Measurements from ENCODE around the gene NME8. TPM values are rescaled to one million over a fixed set of nuclear protein-coding genes. Genes with fewer than 3 reads are reported as not detected.

The NME8 gene
- total RNA-seq, 1 donor from 2014 or later: 9.0 TPM

DNA sequence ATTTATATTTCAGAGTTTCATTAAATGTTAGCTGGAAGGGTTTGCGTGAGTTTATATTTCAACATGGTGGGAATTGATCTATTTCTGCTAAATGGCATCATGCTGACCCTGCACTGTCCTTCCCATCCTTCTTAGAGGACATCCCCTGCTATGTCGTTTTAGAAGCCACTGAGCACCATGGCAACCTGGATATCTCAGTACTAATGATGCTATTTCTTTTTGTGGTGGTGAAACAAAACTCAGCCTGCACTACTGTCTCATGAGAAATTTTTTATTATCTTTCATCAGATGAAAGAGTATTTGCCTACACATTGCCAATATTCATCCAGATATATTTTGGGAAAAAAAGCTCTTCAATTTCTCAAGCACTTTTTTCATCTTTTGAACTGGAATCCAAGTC lies 84.1 kb downstream of the NME8 start:
- Histone ChIP-seq H3F3A (ENCODE audit: low read depth) (no peaks in the 10 kb centered on the region), H3K36me3 (no peaks in the 10 kb centered on the region), H2AFZ (replicated peaks) (no peak overlapping the region), H3K27me3 (no peaks in the 10 kb centered on the region), H4K20me1 (ENCODE audit: low read depth) (no peaks in the 10 kb centered on the region), H3K4me3 (no peak overlapping the region), H3K4me1 (no peaks in the 10 kb centered on the region), H3K9me3 (ENCODE audit: low read depth) (no peaks in the 10 kb centered on the region), H3K9ac (no peak overlapping the region), H3K79me2 (ENCODE audit: low read depth) (no peaks in the 10 kb centered on the region), H3K27ac (no peak overlapping the region), H3K4me2 (no peak overlapping the region)
- no peak for TF ChIP-seq EZH2 (IDR thresholded peaks at IDR 0.05)
- TF ChIP-seq, protein P1, sequence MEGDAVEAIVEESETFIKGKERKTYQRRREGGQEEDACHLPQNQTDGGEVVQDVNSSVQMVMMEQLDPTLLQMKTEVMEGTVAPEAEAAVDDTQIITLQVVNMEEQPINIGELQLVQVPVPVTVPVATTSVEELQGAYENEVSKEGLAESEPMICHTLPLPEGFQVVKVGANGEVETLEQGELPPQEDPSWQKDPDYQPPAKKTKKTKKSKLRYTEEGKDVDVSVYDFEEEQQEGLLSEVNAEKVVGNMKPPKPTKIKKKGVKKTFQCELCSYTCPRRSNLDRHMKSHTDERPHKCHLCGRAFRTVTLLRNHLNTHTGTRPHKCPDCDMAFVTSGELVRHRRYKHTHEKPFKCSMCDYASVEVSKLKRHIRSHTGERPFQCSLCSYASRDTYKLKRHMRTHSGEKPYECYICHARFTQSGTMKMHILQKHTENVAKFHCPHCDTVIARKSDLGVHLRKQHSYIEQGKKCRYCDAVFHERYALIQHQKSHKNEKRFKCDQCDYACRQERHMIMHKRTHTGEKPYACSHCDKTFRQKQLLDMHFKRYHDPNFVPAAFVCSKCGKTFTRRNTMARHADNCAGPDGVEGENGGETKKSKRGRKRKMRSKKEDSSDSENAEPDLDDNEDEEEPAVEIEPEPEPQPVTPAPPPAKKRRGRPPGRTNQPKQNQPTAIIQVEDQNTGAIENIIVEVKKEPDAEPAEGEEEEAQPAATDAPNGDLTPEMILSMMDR (IDR thresholded peaks at IDR 0.05): no peak
- no peak for TF ChIP-seq EZH2phosphoT487 (IDR thresholded peaks at IDR 0.05)
- Mint-ChIP-seq H3K9me3 (peaks cover 9% of the 10 kb centered on the region), H3K36me3 (no peaks in the 10 kb centered on the region), H3K4me3 (no peak overlapping the region), H3K27ac (no peak overlapping the region), H3K4me1 (peaks cover 4% of the 10 kb centered on the region), H3K27me3 (ENCODE audit: insufficient read depth, low read depth) (peaks cover 4% of the 10 kb centered on the region)
- DNase-seq (ENCODE audit: low spot score): no peak

DNA sequence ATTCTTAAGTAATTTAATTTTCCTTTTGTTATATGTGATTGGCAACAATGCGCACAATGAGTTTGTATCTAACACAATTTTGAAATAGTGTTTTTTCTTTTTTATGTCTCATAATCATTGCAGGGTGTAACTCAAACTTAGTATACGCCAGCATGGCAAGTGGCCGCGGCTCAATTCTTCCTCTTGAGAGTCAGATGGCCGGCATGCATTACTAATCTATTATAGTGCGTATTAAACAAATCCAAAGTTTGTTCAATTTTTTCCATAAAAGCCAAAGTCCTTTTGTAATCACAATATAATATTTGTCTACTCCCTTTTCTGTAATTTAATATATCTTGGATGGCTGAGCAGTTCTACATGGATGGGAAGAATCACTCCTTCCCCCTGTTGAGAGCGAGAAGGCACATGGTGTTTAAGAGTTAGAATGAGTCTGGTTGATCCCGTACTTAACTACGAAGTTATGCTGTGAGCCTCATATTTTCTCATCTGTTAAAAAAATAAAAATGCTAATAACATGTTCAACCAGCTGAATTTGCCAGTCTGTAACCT lies 84.7 kb downstream of the NME8 start:
- no peak overlapping the region for H3K4me3 Mint-ChIP-seq
- TF ChIP-seq EZH2 (IDR thresholded peaks at IDR 0.05) (no peak), EZH2phosphoT487 (IDR thresholded peaks at IDR 0.05) (no peak)
- TF ChIP-seq, protein P1 (IDR thresholded peaks at IDR 0.05): no peak

DNA sequence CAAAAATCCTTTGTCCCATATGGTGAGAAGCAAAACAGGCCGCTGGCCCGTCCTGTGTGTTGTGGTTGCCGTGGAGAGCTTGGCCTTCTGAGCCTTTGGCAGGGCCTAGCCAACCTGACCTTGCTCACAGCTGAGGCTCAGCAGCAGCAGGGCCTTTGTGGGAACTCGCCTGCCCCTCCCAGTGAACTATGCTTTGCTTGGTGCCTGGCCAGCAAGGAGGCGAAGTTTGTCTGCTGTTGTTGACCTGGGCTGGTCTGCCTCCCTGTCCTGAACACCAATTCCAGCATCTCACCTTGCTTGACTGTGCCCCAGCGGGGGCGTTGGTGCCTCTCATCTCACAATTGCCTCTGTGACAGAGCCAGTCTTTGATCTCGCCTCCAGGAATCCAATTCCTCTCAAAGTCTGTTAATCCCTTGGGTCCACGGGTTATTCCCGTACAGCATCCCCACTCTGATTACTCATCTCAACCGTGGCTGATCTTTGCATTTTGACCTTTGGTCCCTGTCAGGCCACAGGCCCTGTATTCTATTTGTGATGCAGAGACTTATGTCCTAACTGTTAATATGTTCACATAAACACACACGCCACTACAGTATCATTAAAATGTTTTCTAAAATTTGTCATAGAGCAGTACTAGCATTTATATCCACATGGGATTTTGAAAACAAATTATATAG lies 94.7 kb downstream of the NME8 start:
- H3K27me3 ChIP-seq: no peaks in the 10 kb centered on the region
- no peak overlapping the region for H3K4me2 ChIP-seq
- no peak overlapping the region for H2AFZ ChIP-seq (replicated peaks)
- peaks cover 9% of the 10 kb centered on the region for H3K4me1 ChIP-seq
- Mint-ChIP-seq H3K36me3 (no peaks in the 10 kb centered on the region), H3K9me3 (no peaks in the 10 kb centered on the region), H3K27ac (peak overlapping the region; percentile 94), H3K27me3 (ENCODE audit: insufficient read depth, low read depth) (peaks cover 3% of the 10 kb centered on the region), H3K4me3 (no peak overlapping the region), H3K4me1 (peaks cover 36% of the 10 kb centered on the region)
- H4K20me1 ChIP-seq (ENCODE audit: low read depth): peaks cover 3% of the 10 kb centered on the region
- H3F3A ChIP-seq (ENCODE audit: low read depth): no peaks in the 10 kb centered on the region
- TF ChIP-seq EZH2 (IDR thresholded peaks at IDR 0.05) (no peak), EZH2phosphoT487 (IDR thresholded peaks at IDR 0.05) (no peak)
- TF ChIP-seq, protein P1 (IDR thresholded peaks at IDR 0.05): no peak
- H3K79me2 ChIP-seq (ENCODE audit: low read depth): no peaks in the 10 kb centered on the region
- H3K9ac ChIP-seq: no peak overlapping the region
- peak; percentile 54 for DNase-seq (ENCODE audit: low spot score)
- no peaks in the 10 kb centered on the region for H3K9me3 ChIP-seq (ENCODE audit: low read depth)
- H3K27ac ChIP-seq: no peak overlapping the region
- no peak overlapping the region for H3K4me3 ChIP-seq
- H3K36me3 ChIP-seq: no peaks in the 10 kb centered on the region

More for the DNA sequence above, 84.7 kb downstream of the NME8 start:
- no peak overlapping the region for H3K4me3 ChIP-seq
- no peak overlapping the region for H3K27ac ChIP-seq
- H3K9me3 Mint-ChIP-seq: peaks cover 9% of the 10 kb centered on the region
- peaks cover 4% of the 10 kb centered on the region for H3K4me1 Mint-ChIP-seq
- no peaks in the 10 kb centered on the region for H3K36me3 ChIP-seq
- no peaks in the 10 kb centered on the region for H3K79me2 ChIP-seq (ENCODE audit: low read depth)
- no peaks in the 10 kb centered on the region for H3K4me1 ChIP-seq
- no peaks in the 10 kb centered on the region for H3K9me3 ChIP-seq (ENCODE audit: low read depth)
- DNase-seq (ENCODE audit: low spot score): no peak
- H3K4me2 ChIP-seq: no peak overlapping the region
- no peak overlapping the region for H3K27ac Mint-ChIP-seq
- H3K36me3 Mint-ChIP-seq: no peaks in the 10 kb centered on the region
- H2AFZ ChIP-seq (replicated peaks): no peak overlapping the region
- peaks cover 4% of the 10 kb centered on the region for H3K27me3 Mint-ChIP-seq (ENCODE audit: insufficient read depth, low read depth)
- no peaks in the 10 kb centered on the region for H4K20me1 ChIP-seq (ENCODE audit: low read depth)
- H3K27me3 ChIP-seq: no peaks in the 10 kb centered on the region
- H3F3A ChIP-seq (ENCODE audit: low read depth): no peaks in the 10 kb centered on the region
- H3K9ac ChIP-seq: no peak overlapping the region
